Measurements from ENCODE around the gene LRRN2.

- TF ChIP-seq BHLHE40 (IDR thresholded peaks at IDR 0.05; ENCODE audit: borderline replicate concordance) (no peak), FOXM1 (IDR thresholded peaks at IDR 0.05; ENCODE audit: borderline replicate concordance) (no peak), ZNF384 (IDR thresholded peaks at IDR 0.05) (no peak), TARDBP (IDR thresholded peaks at IDR 0.05) (no peak), LEF1 (IDR thresholded peaks at IDR 0.05; ENCODE audit: borderline replicate concordance) (no peak), FOXA1 (IDR thresholded peaks at IDR 0.05) (no peak), SP1 (IDR thresholded peaks at IDR 0.05) (no peak), FOXK2 (IDR thresholded peaks at IDR 0.05) (no peak)
Observed at GRCh38 chr1:204617256-204618147, 68.0 kb downstream of the LRRN2 start.
